Mesendoderm (in vitro differentiated cells): ENCODE results near the gene PYGB.

Source experiments
- DNase-seq: peaks from one replicate; pipeline ENCODE4 v3.0.0; 2013
- H2AK5ac ChIP-seq: 2 replicates; pipeline ENCODE4 v1.6.1; 2013; ENCODE audit warnings: low read length, inconsistent platforms
- H2BK120ac ChIP-seq: 2 replicates; pipeline ENCODE4 v1.6.1; 2013; ENCODE audit warnings: low read depth, mild to moderate bottlenecking, low read length, moderate library complexity, mixed read lengths
- H2BK15ac ChIP-seq: replicated peaks from 2 replicates; pipeline ENCODE4 v1.6.1; 2013; ENCODE audit warnings: low read depth, mild to moderate bottlenecking, moderate library complexity
- H2BK5ac ChIP-seq: 2 replicates; pipeline ENCODE4 v1.6.1; 2013; ENCODE audit warnings: low read length, inconsistent platforms
- H3K18ac ChIP-seq: 2 replicates; pipeline ENCODE4 v1.6.1; 2013; ENCODE audit warnings: mild to moderate bottlenecking, low read length, mixed read lengths
- H3K23ac ChIP-seq: one replicate; pipeline ENCODE4 v1.6.1; 2013; ENCODE audit warnings: low read length
- H3K27ac ChIP-seq: 2 replicates; pipeline ENCODE4 v1.5.1; 2013; ENCODE audit warnings: low read depth, mild to moderate bottlenecking, inconsistent platforms, low read length, moderate library complexity
- H3K27me3 ChIP-seq: 2 replicates; pipeline ENCODE4 v1.6.1; 2013; ENCODE audit warnings: low read length, control low read depth, mild to moderate bottlenecking, inconsistent platforms; ENCODE audit not compliant: insufficient read depth, poor library complexity
- H3K36me3 ChIP-seq: 2 replicates; pipeline ENCODE4 v1.6.1; 2013; ENCODE audit warnings: low read length, inconsistent platforms; ENCODE audit not compliant: control insufficient read depth, insufficient read depth
- H3K4ac ChIP-seq: one replicate; pipeline ENCODE4 v1.6.1; 2013; ENCODE audit warnings: low read depth, mild to moderate bottlenecking, low read length, moderate library complexity
- H3K4me1 ChIP-seq: 2 replicates; pipeline ENCODE4 v1.6.1; 2013; ENCODE audit warnings: low read depth, low read length, inconsistent platforms; ENCODE audit not compliant: control insufficient read depth
- H3K4me2 ChIP-seq: 2 replicates; pipeline ENCODE4 v1.6.1; 2013; ENCODE audit warnings: low read length
- H3K4me3 ChIP-seq: 2 replicates; pipeline ENCODE4 v1.5.1; 2013; ENCODE audit warnings: mild to moderate bottlenecking, low read length
- H3K56ac ChIP-seq: one replicate; pipeline ENCODE4 v1.6.1; 2013; ENCODE audit warnings: low read length
- H3K79me1 ChIP-seq: 2 replicates; pipeline ENCODE4 v1.6.1; 2013; ENCODE audit warnings: low read length, inconsistent platforms
- H3K79me2 ChIP-seq: 2 replicates; pipeline ENCODE4 v1.6.1; 2013; ENCODE audit warnings: mild to moderate bottlenecking, low read length; ENCODE audit not compliant: control insufficient read depth, insufficient read depth
- H3K9ac ChIP-seq: 2 replicates; pipeline ENCODE4 v1.6.1; 2013; ENCODE audit warnings: low read length, inconsistent platforms
- H4K5ac ChIP-seq: one replicate; pipeline ENCODE4 v1.6.1; 2013; ENCODE audit warnings: low read length
- H4K8ac ChIP-seq: one replicate; pipeline ENCODE4 v1.6.1; 2013; ENCODE audit warnings: low read depth, mild to moderate bottlenecking, control low read depth, low read length, moderate library complexity
- WGBS: extraction: QIAGEN DNeasy Blood & Tissue Kit; methylation state at CpG from one replicate; pipeline ENCODE4 v1.1.7; 2013; ENCODE audit warnings: low lambda C conversion rate, missing lambda C conversion rate; ENCODE audit not compliant: insufficient coverage; ENCODE audit errors: extremely low coverage; 5-methylcytosine and 5-hydroxymethylcytosine counted together

PYGB gene

GRCh38 chr20:25304025-25304549 is 56.2 kb downstream of the PYGB start:
- H3K4me2 ChIP-seq: no peak overlapping the region
- no peaks in the 10 kb centered on the region for H3K79me2 ChIP-seq
- no peak for DNase-seq
- H3K4me1 ChIP-seq: no peaks in the 10 kb centered on the region
- H2BK15ac ChIP-seq: no peak overlapping the region
- H4K5ac ChIP-seq: no peak overlapping the region
- H3K27me3 ChIP-seq: no peaks in the 10 kb centered on the region
- H3K23ac ChIP-seq: no peak overlapping the region
- H3K56ac ChIP-seq: no peak overlapping the region
- H3K18ac ChIP-seq: no peak overlapping the region
- H3K9ac ChIP-seq: no peak overlapping the region
- H3K4ac ChIP-seq: no peak overlapping the region
- no peak overlapping the region for H3K27ac ChIP-seq
- H3K36me3 ChIP-seq: no peaks in the 10 kb centered on the region
- H2BK5ac ChIP-seq: no peak overlapping the region
- H3K79me1 ChIP-seq: no peaks in the 10 kb centered on the region
- H4K8ac ChIP-seq: no peak overlapping the region
- no peak overlapping the region for H2AK5ac ChIP-seq
- H3K4me3 ChIP-seq: no peak overlapping the region
- no peak overlapping the region for H2BK120ac ChIP-seq
- WGBS: no CpG with 5 or more reads among the region's 11 CpGs

GRCh38 chr20:25306991-25307903 is 59.4 kb downstream of the PYGB start:
- Histone ChIP-seq H3K79me1 (no peaks in the 10 kb centered on the region), H2BK5ac (no peak overlapping the region), H3K36me3 (no peaks in the 10 kb centered on the region), H3K27ac (no peak overlapping the region), H2AK5ac (no peak overlapping the region), H3K4me3 (no peak overlapping the region), H4K5ac (no peak overlapping the region), H4K8ac (no peak overlapping the region), H3K79me2 (no peaks in the 10 kb centered on the region), H3K23ac (no peak overlapping the region), H3K56ac (no peak overlapping the region), H3K18ac (no peak overlapping the region), H2BK15ac (no peak overlapping the region), H3K4ac (no peak overlapping the region), H3K4me2 (no peak overlapping the region), H2BK120ac (no peak overlapping the region), H3K4me1 (peaks cover 4% of the 10 kb centered on the region), H3K9ac (no peak overlapping the region), H3K27me3 (no peaks in the 10 kb centered on the region)
- WGBS: no CpG with 5 or more reads among the region's 10 CpGs
- peak; percentile 28 for DNase-seq

- no peak overlapping the region for H2BK15ac ChIP-seq
- no peak overlapping the region for H2AK5ac ChIP-seq
- no peaks in the 10 kb centered on the region for H3K79me1 ChIP-seq
- H2BK120ac ChIP-seq: no peak overlapping the region
- H3K79me2 ChIP-seq: no peaks in the 10 kb centered on the region
- no peak overlapping the region for H4K5ac ChIP-seq
- H3K4me3 ChIP-seq: no peak overlapping the region
- H3K23ac ChIP-seq: no peak overlapping the region
- no peak overlapping the region for H3K4ac ChIP-seq
- H3K9ac ChIP-seq: no peak overlapping the region
- no peak overlapping the region for H3K27ac ChIP-seq
- peaks cover 4% of the 10 kb centered on the region for H3K4me1 ChIP-seq
- no peak overlapping the region for H2BK5ac ChIP-seq
- no peaks in the 10 kb centered on the region for H3K36me3 ChIP-seq
- H3K18ac ChIP-seq: no peak overlapping the region
- H3K27me3 ChIP-seq: no peaks in the 10 kb centered on the region
- H3K4me2 ChIP-seq: no peak overlapping the region
- no peak overlapping the region for H4K8ac ChIP-seq
- WGBS: no CpG with 5 or more reads among the region's 13 CpGs
- H3K56ac ChIP-seq: no peak overlapping the region
- DNase-seq: no peak
These were observed 60.2 kb downstream of the PYGB start for GRCh38 chr20:25308083-25308491.

GRCh38 chr20:25308671-25309394 is 60.9 kb downstream of the PYGB start:
- Histone ChIP-seq H3K4ac (no peak overlapping the region), H3K18ac (no peak overlapping the region), H3K9ac (no peak overlapping the region), H4K5ac (no peak overlapping the region), H3K27ac (no peak overlapping the region), H3K23ac (no peak overlapping the region), H2BK15ac (no peak overlapping the region), H3K4me3 (no peak overlapping the region), H3K79me1 (no peaks in the 10 kb centered on the region), H4K8ac (no peak overlapping the region), H2BK120ac (no peak overlapping the region), H2BK5ac (no peak overlapping the region), H3K4me2 (no peak overlapping the region), H3K4me1 (peaks cover 4% of the 10 kb centered on the region), H3K56ac (no peak overlapping the region), H3K79me2 (no peaks in the 10 kb centered on the region), H3K27me3 (no peaks in the 10 kb centered on the region), H2AK5ac (no peak overlapping the region), H3K36me3 (no peaks in the 10 kb centered on the region)
- no peak for DNase-seq
- WGBS: no CpG with 5 or more reads among the region's 17 CpGs

- Histone ChIP-seq H3K79me2 (no peaks in the 10 kb centered on the region), H3K18ac (no peak overlapping the region), H2BK15ac (no peak overlapping the region), H3K4me3 (no peak overlapping the region), H2BK120ac (no peak overlapping the region), H3K36me3 (no peaks in the 10 kb centered on the region), H4K8ac (no peak overlapping the region), H3K23ac (no peak overlapping the region), H3K27ac (no peak overlapping the region), H2BK5ac (no peak overlapping the region), H4K5ac (no peak overlapping the region), H3K4me1 (peaks cover 4% of the 10 kb centered on the region), H2AK5ac (no peak overlapping the region), H3K4me2 (no peak overlapping the region), H3K56ac (no peak overlapping the region), H3K9ac (no peak overlapping the region), H3K27me3 (no peaks in the 10 kb centered on the region), H3K4ac (no peak overlapping the region), H3K79me1 (no peaks in the 10 kb centered on the region)
- peak; percentile 11 for DNase-seq
- WGBS: no CpG with 5 or more reads among the region's 18 CpGs
These were observed 61.7 kb downstream of the PYGB start for GRCh38 chr20:25309395-25310267.
